Ectodermal cell (in vitro differentiated cells): ENCODE results near the gene MICU1.

Source experiments
- H3K27ac ChIP-seq: 2 replicates; pipeline ENCODE4 v1.7.0; 2013; ENCODE audit warnings: mild to moderate bottlenecking, low read depth, low read length; ENCODE audit not compliant: insufficient read depth, poor library complexity, severe bottlenecking
- H3K27me3 ChIP-seq: 2 replicates; pipeline ENCODE4 v1.7.0; 2013; ENCODE audit warnings: mild to moderate bottlenecking, low read length; ENCODE audit not compliant: insufficient read depth, control insufficient read depth, poor library complexity, severe bottlenecking
- H3K36me3 ChIP-seq: one replicate; pipeline ENCODE4 v1.7.0; 2013; ENCODE audit warnings: low read length; ENCODE audit not compliant: control insufficient read depth, insufficient read depth
- H3K4me1 ChIP-seq: one replicate; pipeline ENCODE4 v1.7.0; 2013; ENCODE audit warnings: low read length; ENCODE audit not compliant: control insufficient read depth, insufficient read depth
- H3K4me3 ChIP-seq: 2 replicates; pipeline ENCODE4 v1.7.0; 2013; ENCODE audit warnings: low read depth, low read length, control low read depth; ENCODE audit not compliant: insufficient read depth
- H3K9me3 ChIP-seq: 2 replicates; pipeline ENCODE4 v1.7.0; 2013; ENCODE audit warnings: mild to moderate bottlenecking, low read length, moderate library complexity; ENCODE audit not compliant: control insufficient read depth
- WGBS, 2 experiments: methylation state at CpG; one replicate each; pipeline ENCODE4 v1.1.7; 2013; ENCODE audit warnings: missing lambda C conversion rate in 2 of 2; 5-methylcytosine and 5-hydroxymethylcytosine counted together

The MICU1 gene

GRCh38 chr10:72540193-72540807, 85.6 kb downstream of the MICU1 start:
- Histone ChIP-seq H3K27me3 (no peaks in the 10 kb centered on the region), H3K27ac (no peak overlapping the region), H3K4me3 (no peak overlapping the region), H3K36me3 (no peaks in the 10 kb centered on the region), H3K9me3 (no peaks in the 10 kb centered on the region), H3K4me1 (no peaks in the 10 kb centered on the region)
- 85 to 98% methylated on average over 2 of the region's 2 CpGs for WGBS, 2 experiments

GRCh38 chr10:72539137-72539536, 86.7 kb downstream of the MICU1 start:
- Histone ChIP-seq H3K4me3 (no peak overlapping the region), H3K27me3 (no peaks in the 10 kb centered on the region), H3K36me3 (no peaks in the 10 kb centered on the region), H3K4me1 (no peaks in the 10 kb centered on the region), H3K9me3 (no peaks in the 10 kb centered on the region), H3K27ac (no peak overlapping the region)
- 96 to 100% methylated on average over 1 of the region's 1 CpG for WGBS, 2 experiments

GRCh38 chr10:72525689-72526088, 100.2 kb downstream of the MICU1 start:
- Histone ChIP-seq H3K4me3 (no peak overlapping the region), H3K27me3 (no peaks in the 10 kb centered on the region), H3K9me3 (no peaks in the 10 kb centered on the region), H3K4me1 (no peaks in the 10 kb centered on the region), H3K36me3 (no peaks in the 10 kb centered on the region), H3K27ac (no peak overlapping the region)

GRCh38 chr10:72525277-72525676, 100.6 kb downstream of the MICU1 start:
- Histone ChIP-seq H3K9me3 (no peaks in the 10 kb centered on the region), H3K36me3 (no peaks in the 10 kb centered on the region)

DNA sequence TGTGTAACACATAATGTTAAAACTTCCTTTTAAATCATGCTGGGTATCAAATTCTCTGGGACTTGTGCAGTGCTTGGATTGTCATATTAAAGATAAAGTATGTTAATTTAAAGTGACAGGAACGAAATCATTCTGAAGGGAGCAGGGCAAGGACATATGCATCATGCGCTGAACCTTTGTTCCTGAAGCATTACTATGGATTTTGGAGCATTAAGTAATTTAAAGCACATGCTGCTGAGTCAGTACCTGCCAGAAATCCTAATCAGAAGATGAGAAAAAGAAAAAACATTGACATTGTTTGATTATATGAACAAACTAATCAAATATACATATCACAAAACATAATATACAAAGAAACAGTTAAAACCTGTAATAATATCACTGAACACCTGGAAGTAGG, 101.4 kb downstream of the MICU1 start:
- Histone ChIP-seq H3K27me3 (no peaks in the 10 kb centered on the region), H3K9me3 (no peaks in the 10 kb centered on the region), H3K4me3 (no peak overlapping the region), H3K4me1 (no peaks in the 10 kb centered on the region), H3K36me3 (no peaks in the 10 kb centered on the region), H3K27ac (no peak overlapping the region)
- WGBS, 2 experiments = 98% methylated on average over 2 of the region's 2 CpGs

More at GRCh38 chr10:72525277-72525676, 100.6 kb downstream of the MICU1 start:
- H3K27me3 ChIP-seq = no peaks in the 10 kb centered on the region
- 74 to 75% methylated on average over 5 of the region's 5 CpGs for WGBS, 2 experiments
- no peak overlapping the region for H3K27ac ChIP-seq
- no peaks in the 10 kb centered on the region for H3K4me1 ChIP-seq
- H3K4me3 ChIP-seq = no peak overlapping the region

- no peaks in the 10 kb centered on the region for H3K9me3 ChIP-seq
- WGBS, 2 experiments = 96% methylated on average over 3 of the region's 3 CpGs
- no peak overlapping the region for H3K27ac ChIP-seq
- no peaks in the 10 kb centered on the region for H3K4me1 ChIP-seq
- H3K27me3 ChIP-seq = no peaks in the 10 kb centered on the region
- H3K4me3 ChIP-seq = no peak overlapping the region
- no peaks in the 10 kb centered on the region for H3K36me3 ChIP-seq
These were observed 101.9 kb downstream of the MICU1 start for GRCh38 chr10:72523932-72524396.

DNA sequence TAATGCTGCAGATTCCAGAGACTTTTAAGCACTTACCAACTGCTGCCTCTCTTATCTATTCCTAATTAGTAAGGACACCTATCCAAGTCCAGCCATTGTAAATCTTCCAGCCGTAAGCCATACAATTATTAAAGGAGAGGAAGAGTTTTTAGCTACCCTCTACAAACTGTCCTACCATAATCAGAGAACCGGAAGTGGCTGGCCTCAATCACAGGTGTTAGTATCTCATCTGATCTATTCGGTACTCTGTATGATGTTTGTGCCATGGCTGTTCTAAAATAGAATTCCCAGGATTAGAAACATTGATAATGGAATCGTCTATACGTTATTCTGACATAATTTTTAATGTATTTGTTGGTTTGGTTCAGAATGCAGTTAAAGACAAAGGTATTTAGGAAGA, 102.8 kb downstream of the MICU1 start:
- Histone ChIP-seq H3K27ac (no peak overlapping the region), H3K9me3 (no peaks in the 10 kb centered on the region), H3K4me1 (no peaks in the 10 kb centered on the region), H3K36me3 (no peaks in the 10 kb centered on the region), H3K27me3 (no peaks in the 10 kb centered on the region), H3K4me3 (no peak overlapping the region)
- WGBS, 2 experiments = 96% methylated on average over 5 of the region's 5 CpGs

- H3K4me3 ChIP-seq = no peak overlapping the region
- no peaks in the 10 kb centered on the region for H3K27me3 ChIP-seq
- no peaks in the 10 kb centered on the region for H3K36me3 ChIP-seq
- H3K4me1 ChIP-seq = no peaks in the 10 kb centered on the region
- H3K9me3 ChIP-seq = no peaks in the 10 kb centered on the region
- H3K27ac ChIP-seq = no peak overlapping the region
- WGBS, 2 experiments = 87 to 97% methylated on average over 8 of the region's 8 CpGs
These were observed 108.6 kb downstream of the MICU1 start for GRCh38 chr10:72517244-72517643.

GRCh38 chr10:72515455-72515854, 110.4 kb downstream of the MICU1 start:
- H3K27me3 ChIP-seq = no peaks in the 10 kb centered on the region
- H3K9me3 ChIP-seq = no peaks in the 10 kb centered on the region
- H3K4me3 ChIP-seq = no peak overlapping the region
- H3K4me1 ChIP-seq = no peaks in the 10 kb centered on the region
- 100% methylated on average over 1 of the region's 2 CpGs; no CpG with 5 or more reads in 1 of the 2 experiments for WGBS, 2 experiments
- H3K27ac ChIP-seq = no peak overlapping the region
- H3K36me3 ChIP-seq = no peaks in the 10 kb centered on the region

- no peak overlapping the region for H3K4me3 ChIP-seq
- no peaks in the 10 kb centered on the region for H3K9me3 ChIP-seq
- no peaks in the 10 kb centered on the region for H3K27me3 ChIP-seq
- no peaks in the 10 kb centered on the region for H3K36me3 ChIP-seq
- no peaks in the 10 kb centered on the region for H3K4me1 ChIP-seq
- H3K27ac ChIP-seq = no peak overlapping the region
These were observed 112.0 kb downstream of the MICU1 start for GRCh38 chr10:72513910-72514309.

DNA sequence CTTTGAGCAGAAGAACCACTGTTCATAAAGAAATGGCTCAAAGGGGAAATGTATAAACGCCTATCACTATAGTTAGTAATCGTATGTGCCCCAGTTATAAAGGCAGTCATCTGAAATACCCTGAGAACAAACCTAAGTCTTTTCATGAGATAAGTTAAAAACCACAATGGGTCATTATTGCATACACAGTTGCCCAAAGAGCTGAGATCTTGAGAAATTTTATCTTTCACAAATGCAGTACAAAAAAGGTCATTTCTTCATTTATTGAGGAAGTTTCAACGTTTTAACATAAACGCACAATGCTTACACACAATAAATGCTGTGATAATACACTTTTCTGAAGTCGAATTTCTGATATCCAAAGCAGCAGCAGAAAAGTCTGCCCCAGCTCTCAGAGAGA, 114.4 kb downstream of the MICU1 start:
- Histone ChIP-seq H3K27me3 (no peaks in the 10 kb centered on the region), H3K9me3 (no peaks in the 10 kb centered on the region), H3K4me1 (no peaks in the 10 kb centered on the region), H3K27ac (no peak overlapping the region), H3K4me3 (no peak overlapping the region), H3K36me3 (no peaks in the 10 kb centered on the region)
- 93% methylated on average over 5 of the region's 5 CpGs for WGBS, 2 experiments
